SJSA1 (cell line): ENCODE results near the gene ST7. TPM values are rescaled to one million over a fixed set of nuclear protein-coding genes. Genes with fewer than 3 reads are reported as not detected.

Source experiments
- DNase-seq, 2 experiments: peaks; one replicate each; pipeline ENCODE4 v3.0.0-alpha.2; 2015 to 2020; ENCODE audit warnings: low spot score in 2 of 2, low read depth in 1 of 2
- H3K27ac ChIP-seq: fragments of 250-450 bp; sonication (Bioruptor Pico); 2 replicates; pipeline ENCODE4 v1.5.1; 2020; ENCODE audit warnings: mild to moderate bottlenecking, moderate library complexity
- H3K27me3 ChIP-seq: fragments of 250-450 bp; sonication (Bioruptor Pico); replicated peaks from 2 replicates; pipeline ENCODE4 v1.5.1; 2020; ENCODE audit warnings: mild to moderate bottlenecking, moderate library complexity
- H3K36me3 ChIP-seq: fragments of 250-450 bp; sonication (Bioruptor Pico); 2 replicates; pipeline ENCODE4 v1.5.1; 2020; ENCODE audit warnings: mild to moderate bottlenecking
- H3K4me1 ChIP-seq: fragments of 250-450 bp; sonication (Bioruptor Pico); replicated peaks from 2 replicates; pipeline ENCODE4 v1.6.1; 2021; ENCODE audit warnings: mild to moderate bottlenecking
- H3K4me3 ChIP-seq: fragments of 250-450 bp; sonication (Bioruptor Pico); 2 replicates; pipeline ENCODE4 v1.5.1; 2020; ENCODE audit warnings: mild to moderate bottlenecking
- H3K9me3 ChIP-seq: fragments of 250-450 bp; sonication (Bioruptor Pico); replicated peaks from 2 replicates; pipeline ENCODE4 v1.5.1; 2020; ENCODE audit warnings: mild to moderate bottlenecking
- total RNA-seq: library from RNA; depleted of rRNA; stranded (reverse); fragments of >200 nt; shearing (Covaris generic); gene quantifications from 2 replicates; pipeline ENCODE4 v1.2.3, GENCODE V29; 2014

Gene ST7
- total RNA-seq, 1 experiment from 2014 or later = 14.7 TPM

DNA sequence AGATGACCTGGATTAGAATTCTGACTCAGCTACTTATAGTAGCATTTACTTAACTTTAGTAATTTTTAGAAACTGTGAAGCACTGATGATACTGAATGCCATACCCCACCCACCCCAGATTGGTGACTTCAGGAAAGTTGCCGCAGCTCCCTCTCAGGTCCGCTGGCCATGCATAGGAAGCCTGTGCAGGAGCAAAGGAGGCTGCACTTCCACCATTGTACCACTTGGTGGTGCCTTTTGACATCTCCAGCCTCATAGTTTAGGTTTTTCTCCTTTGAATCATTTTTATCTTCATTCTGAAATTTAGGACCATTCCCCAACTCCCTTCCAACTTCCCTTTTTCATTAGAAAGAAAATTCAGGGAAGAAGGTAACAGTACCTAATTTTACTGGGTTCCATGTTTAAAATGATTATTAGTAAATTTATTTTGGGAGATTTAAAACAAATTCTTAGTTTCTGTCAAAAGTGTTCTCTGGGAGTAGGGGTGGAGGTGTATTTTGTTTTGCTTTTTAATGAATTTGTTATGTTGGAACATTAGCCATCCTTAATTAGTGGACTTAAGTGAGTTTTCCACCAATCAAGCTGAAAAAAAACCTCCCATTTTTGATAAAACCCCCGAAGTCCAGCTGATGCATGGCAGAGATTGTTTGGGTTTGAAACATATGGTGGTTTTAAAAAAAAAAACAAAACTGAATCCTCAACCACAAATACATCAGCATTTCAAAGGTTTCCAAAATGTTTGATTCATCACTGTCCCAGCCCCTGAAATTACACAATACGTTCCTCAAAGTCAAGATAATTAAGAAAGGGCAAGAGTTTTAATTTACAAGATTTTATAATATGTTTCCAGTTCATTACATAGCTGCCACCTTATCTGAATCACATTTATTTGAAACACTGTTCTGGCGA lies 259.9 kb downstream of the ST7 start:
- H3K9me3 ChIP-seq = no peaks in the 10 kb centered on the region
- peak; percentile 70 to 72 for DNase-seq
- H3K4me1 ChIP-seq = peaks cover 35% of the 10 kb centered on the region
- H3K4me3 ChIP-seq = no peak overlapping the region
- no peak overlapping the region for H3K27ac ChIP-seq
- no peaks in the 10 kb centered on the region for H3K27me3 ChIP-seq
- peaks cover 10% of the 10 kb centered on the region; the same call in 1 of the 2 replicates for H3K36me3 ChIP-seq

DNA sequence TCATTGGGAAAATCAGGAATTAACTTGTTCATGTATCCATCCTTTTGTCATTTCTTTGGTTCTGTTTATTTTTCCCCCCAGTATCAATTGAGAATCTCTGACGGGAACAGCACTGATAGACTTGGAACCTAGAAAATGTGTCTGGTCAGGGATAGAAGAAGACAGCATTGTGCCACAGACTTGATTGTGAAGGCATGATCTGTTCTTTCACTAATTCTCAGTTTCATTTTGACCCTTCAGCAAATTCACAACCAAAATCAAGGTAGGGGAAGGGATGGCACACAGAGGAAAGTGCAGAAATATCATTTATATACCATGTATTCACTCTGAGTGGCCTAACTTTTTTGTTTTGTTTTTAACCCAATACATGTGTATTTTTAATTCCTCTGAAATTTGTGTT lies 262.7 kb downstream of the ST7 start:
- Histone ChIP-seq H3K36me3 (no peaks in the 10 kb centered on the region), H3K27me3 (no peaks in the 10 kb centered on the region), H3K9me3 (no peaks in the 10 kb centered on the region), H3K4me3 (no peak overlapping the region), H3K27ac (no peak overlapping the region), H3K4me1 (peaks cover 57% of the 10 kb centered on the region)
- DNase-seq = no peak

DNA sequence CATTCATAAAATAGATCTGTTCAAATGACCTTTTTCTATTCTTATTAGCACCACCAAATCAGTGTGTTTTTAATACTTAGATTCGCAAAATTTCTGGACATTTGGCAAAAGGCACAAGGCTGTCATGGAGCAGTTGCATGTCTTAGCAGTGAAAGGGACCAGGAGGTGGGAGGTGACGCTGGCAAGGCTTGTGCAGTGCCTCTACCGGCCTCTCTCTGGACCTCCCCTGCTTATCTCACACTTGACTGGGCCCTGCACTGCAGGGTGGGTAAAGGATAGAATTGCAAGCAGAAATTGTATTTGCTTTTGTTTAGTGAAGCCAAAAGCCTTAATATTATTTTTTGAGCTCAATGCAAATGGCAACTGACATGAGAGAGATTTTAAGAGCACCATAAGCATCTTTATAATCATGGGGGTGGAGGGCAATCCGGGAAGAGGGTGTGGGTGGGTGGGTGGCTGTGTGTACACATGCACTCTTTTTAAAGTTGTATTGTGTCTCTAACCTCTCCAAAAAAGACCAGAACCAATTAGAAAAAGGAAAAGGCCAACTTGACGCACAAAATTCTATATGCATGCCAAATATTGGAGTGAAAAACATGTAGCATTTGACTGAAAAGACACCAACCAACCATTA lies 263.3 kb downstream of the ST7 start:
- Histone ChIP-seq H3K36me3 (no peaks in the 10 kb centered on the region), H3K4me1 (peaks cover 63% of the 10 kb centered on the region), H3K4me3 (no peak overlapping the region), H3K27me3 (no peaks in the 10 kb centered on the region), H3K27ac (peak overlapping the region; percentile 72; the same call in 1 of the 2 replicates), H3K9me3 (no peaks in the 10 kb centered on the region)
- DNase-seq = no peak

DNA sequence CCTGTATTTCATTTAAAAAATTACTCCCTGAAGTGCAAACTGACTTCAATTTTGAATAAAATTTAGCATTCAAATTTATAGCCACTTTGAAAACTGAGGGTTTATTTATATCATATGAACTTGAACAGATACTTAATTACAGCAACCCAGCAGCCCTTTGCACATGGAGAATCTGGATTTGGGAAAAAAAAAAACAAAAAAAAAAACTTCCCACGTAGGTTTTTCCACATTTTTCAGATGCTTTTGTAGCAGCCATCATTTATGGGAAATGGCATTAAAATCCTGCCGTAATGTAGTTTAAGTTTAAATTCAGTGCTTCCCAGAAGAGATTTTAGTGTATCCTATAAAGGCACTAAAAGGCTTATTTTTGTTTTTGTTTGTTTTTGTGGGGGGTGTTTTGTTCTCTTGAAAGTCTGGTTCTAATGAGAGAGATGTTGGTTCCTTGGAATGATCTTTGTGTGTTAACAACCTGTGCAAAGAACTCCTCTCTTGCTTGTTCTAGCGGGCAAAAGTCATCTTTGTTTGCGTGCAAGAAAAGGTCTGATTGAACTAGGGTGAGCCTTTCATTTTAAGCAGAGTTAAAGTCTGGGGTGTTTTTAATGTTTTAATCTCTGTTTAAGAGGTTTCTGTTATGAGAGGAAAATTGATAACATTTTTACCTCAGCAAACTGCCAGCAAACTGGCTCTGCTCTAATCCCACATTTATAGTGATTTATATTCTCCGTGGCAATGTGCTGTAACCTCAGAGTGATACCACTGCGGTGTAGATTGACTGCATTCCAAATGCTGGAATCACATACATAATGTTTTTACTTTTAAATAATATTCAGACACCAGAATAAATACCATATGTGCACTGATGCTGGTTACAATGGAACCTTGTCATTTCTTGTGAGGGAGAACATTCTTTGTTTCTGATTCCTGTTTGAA lies 264.1 kb downstream of the ST7 start:
- Histone ChIP-seq H3K4me3 (no peak overlapping the region), H3K27me3 (no peaks in the 10 kb centered on the region), H3K36me3 (no peaks in the 10 kb centered on the region), H3K9me3 (no peaks in the 10 kb centered on the region), H3K4me1 (peaks cover 63% of the 10 kb centered on the region), H3K27ac (peak overlapping the region; percentile 72)
- DNase-seq = peak in 1 of 2 experiments; percentile 74

DNA sequence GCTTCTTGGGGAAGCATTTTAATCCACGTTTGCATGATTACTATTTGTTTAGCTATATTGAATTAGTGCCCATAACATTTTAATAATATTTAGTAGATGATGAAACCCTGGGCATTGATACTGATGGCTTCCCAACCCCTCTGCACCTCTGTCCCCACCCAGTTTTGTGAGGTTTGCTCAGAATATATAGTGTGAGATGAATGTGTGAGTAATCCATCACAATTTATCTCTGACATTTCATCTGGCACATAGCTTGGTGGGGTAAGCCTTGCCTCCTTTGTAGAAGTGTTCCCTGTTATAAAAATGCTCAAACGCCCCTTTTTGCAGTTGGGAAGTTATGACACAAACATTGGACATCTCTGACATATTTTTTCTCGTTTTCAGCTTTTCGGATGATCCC lies 265.4 kb downstream of the ST7 start:
- no peaks in the 10 kb centered on the region for H3K9me3 ChIP-seq
- H3K27me3 ChIP-seq = no peaks in the 10 kb centered on the region
- H3K4me1 ChIP-seq = peaks cover 53% of the 10 kb centered on the region
- H3K27ac ChIP-seq = peak overlapping the region; percentile 72
- no peaks in the 10 kb centered on the region for H3K36me3 ChIP-seq
- no peak overlapping the region for H3K4me3 ChIP-seq
- no peak for DNase-seq

GRCh38 chr7:117219485-117219884 lies 266.2 kb downstream of the ST7 start:
- Histone ChIP-seq H3K27me3 (no peaks in the 10 kb centered on the region), H3K4me1 (peaks cover 53% of the 10 kb centered on the region), H3K27ac (0 out of 2 replicates have a peak overlapping the region, but pooled peaks have one; percentile 72), H3K4me3 (no peak overlapping the region), H3K9me3 (no peaks in the 10 kb centered on the region), H3K36me3 (no peaks in the 10 kb centered on the region)
- DNase-seq = peak in 1 of 2 experiments; percentile 14

DNA sequence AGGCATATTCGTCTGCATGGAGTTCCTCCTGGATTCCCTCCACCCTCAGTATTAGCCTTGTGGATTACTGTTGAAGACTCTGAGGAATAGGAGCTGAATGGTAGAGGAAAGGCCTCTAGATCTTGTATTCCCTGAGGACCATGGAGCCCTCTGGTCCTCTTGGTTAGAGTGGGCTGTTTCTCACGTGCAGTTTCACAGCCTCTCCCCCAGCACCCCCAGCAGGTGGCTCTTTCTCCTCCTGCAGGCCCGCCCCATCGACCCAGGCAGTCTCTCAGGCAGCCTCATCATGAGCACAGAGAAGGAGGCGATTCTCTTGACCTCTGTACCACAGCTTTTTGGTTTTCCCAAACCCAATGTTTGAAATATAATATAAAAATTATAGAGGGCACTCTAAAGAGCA lies 267.5 kb downstream of the ST7 start:
- no peak overlapping the region for H3K4me3 ChIP-seq
- no peak overlapping the region for H3K27ac ChIP-seq
- no peaks in the 10 kb centered on the region for H3K36me3 ChIP-seq
- H3K9me3 ChIP-seq = no peaks in the 10 kb centered on the region
- peaks cover 52% of the 10 kb centered on the region for H3K4me1 ChIP-seq
- no peak for DNase-seq
- H3K27me3 ChIP-seq = no peaks in the 10 kb centered on the region

GRCh38 chr7:117225536-117225935 lies 272.2 kb downstream of the ST7 start:
- no peaks in the 10 kb centered on the region for H3K36me3 ChIP-seq
- no peaks in the 10 kb centered on the region for H3K27me3 ChIP-seq
- no peak overlapping the region for H3K4me3 ChIP-seq
- no peak overlapping the region for H3K27ac ChIP-seq
- peaks cover 25% of the 10 kb centered on the region for H3K4me1 ChIP-seq
- H3K9me3 ChIP-seq = no peaks in the 10 kb centered on the region
- no peak for DNase-seq

DNA sequence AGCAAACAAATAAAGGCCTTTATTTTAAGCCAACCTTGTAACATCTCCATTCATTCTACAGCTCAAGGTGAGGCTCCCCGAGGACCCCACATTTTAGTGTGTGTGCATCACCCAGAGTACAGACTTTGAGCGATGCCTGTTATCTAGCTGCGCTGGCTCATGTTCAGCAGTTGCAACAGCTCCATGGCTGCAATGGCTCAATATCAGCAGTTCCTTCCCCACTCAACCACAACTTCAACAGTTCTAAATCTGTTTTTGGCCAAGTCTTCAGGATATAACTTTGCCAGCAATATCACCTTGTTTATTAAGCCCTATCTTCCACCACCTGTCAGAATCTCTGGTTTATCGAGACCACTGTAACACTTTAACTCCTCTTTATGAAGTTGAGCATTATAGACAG lies 273.8 kb downstream of the ST7 start:
- Histone ChIP-seq H3K4me3 (no peak overlapping the region), H3K27me3 (no peaks in the 10 kb centered on the region), H3K36me3 (0 out of 2 replicates have a peak, but pooled peaks cover 2% of the 10 kb centered on the region), H3K9me3 (no peaks in the 10 kb centered on the region), H3K4me1 (peaks cover 25% of the 10 kb centered on the region), H3K27ac (no peak overlapping the region)
- no peak for DNase-seq

DNA sequence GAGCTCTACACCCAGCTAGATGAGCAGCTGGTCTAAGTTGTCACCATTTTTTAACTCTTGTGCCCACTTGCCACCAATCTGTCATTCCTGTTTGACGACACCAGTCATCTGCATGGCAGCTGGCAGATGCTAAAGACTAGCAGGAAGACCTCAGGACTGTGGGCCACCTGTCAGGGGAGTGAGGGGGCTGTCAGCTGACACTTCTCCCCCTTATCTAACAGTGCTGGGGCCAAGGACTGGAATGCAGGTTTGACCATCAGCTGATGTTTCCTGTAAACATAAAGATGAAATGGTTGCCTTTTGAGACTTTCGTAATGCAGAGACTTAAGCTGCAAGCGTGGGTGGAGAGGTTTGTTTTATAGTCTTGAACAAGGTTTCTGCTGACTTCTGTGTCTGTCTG lies 276.0 kb downstream of the ST7 start:
- Histone ChIP-seq H3K9me3 (no peaks in the 10 kb centered on the region), H3K36me3 (0 out of 2 replicates have a peak, but pooled peaks cover 2% of the 10 kb centered on the region), H3K4me1 (peaks cover 25% of the 10 kb centered on the region), H3K27ac (peak overlapping the region; percentile 83), H3K27me3 (no peaks in the 10 kb centered on the region), H3K4me3 (no peak overlapping the region)
- DNase-seq = no peak

DNA sequence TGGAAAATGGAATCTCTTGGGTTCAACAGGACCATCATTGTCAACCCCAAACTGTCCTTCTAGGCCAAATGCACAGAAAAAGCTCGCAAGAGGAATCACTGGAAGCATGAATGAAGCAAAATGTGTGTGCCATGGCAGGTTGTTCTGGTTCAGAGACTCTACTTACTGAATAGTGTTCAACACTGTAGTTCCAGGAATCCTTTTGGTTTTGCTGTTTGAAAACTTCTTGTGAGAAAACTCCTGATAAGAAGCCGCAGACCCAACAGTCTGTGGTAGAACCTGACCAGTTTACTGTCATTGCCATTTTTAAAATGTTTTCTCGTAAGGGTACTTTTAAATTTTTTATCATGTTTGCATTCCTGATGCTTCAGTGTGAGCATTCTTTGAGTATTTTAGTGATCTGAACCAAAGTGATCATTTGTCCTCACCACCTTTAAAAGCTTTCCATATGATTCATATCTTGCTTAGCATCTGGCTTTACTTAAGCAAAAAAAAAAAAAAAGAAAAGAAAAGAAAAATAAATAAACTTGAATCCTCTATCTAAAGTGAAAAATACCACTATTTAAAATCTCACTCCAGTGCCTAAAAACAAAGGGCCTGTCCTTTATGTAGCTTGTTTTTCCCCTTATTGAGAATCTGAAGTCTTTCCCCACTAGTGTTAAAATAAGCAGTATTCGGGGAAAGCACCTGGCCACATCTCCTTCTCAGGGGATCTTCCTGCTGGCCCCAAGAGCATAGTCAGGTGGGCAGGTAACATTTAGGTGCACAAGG lies 277.2 kb downstream of the ST7 start:
- no peaks in the 10 kb centered on the region for H3K9me3 ChIP-seq
- peak; percentile 56 to 89 for DNase-seq
- H3K27me3 ChIP-seq = no peaks in the 10 kb centered on the region
- H3K4me3 ChIP-seq = no peak overlapping the region
- peaks cover 25% of the 10 kb centered on the region for H3K4me1 ChIP-seq
- H3K36me3 ChIP-seq = 0 out of 2 replicates have a peak, but pooled peaks cover 2% of the 10 kb centered on the region
- peak overlapping the region; percentile 83 for H3K27ac ChIP-seq

- 0 out of 2 replicates have a peak, but pooled peaks cover 2% of the 10 kb centered on the region for H3K36me3 ChIP-seq
- H3K4me1 ChIP-seq = peaks cover 25% of the 10 kb centered on the region
- no peak for DNase-seq
- H3K4me3 ChIP-seq = no peak overlapping the region
- H3K9me3 ChIP-seq = no peaks in the 10 kb centered on the region
- peak overlapping the region; percentile 52 for H3K27ac ChIP-seq
- no peaks in the 10 kb centered on the region for H3K27me3 ChIP-seq
Observed at GRCh38 chr7:117231047-117231359, 277.7 kb downstream of the ST7 start.

DNA sequence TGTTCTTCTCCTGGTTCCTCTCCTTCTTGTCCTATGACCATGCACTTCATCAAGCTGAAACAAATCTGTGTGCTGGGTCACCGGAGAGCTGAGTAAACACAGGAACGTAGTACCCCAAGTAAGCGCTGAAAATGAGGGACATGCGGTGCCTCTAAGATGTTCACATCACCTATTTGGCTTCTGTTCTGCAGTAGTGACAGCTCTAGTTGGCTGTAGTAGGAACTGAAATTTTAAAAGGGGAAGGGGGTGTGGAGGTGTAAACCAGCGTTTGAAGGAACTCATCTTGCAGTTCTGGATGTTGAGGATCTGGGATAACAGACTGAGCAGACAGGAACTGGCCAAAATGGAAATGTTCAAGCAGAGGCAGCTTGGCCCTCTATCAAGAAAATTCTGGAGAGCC lies 284.3 kb downstream of the ST7 start:
- Histone ChIP-seq H3K36me3 (no peaks in the 10 kb centered on the region), H3K4me1 (no peaks in the 10 kb centered on the region; the same call in 1 of the 2 replicates), H3K4me3 (no peak overlapping the region), H3K27me3 (no peaks in the 10 kb centered on the region), H3K9me3 (no peaks in the 10 kb centered on the region), H3K27ac (no peak overlapping the region)
- DNase-seq = no peak
